Measurements from ENCODE around the gene PTPRD.

GRCh38 chr9:8852301-8852864 lies 1760.4 kb downstream of the PTPRD start:
- TF ChIP-seq, protein P1, sequence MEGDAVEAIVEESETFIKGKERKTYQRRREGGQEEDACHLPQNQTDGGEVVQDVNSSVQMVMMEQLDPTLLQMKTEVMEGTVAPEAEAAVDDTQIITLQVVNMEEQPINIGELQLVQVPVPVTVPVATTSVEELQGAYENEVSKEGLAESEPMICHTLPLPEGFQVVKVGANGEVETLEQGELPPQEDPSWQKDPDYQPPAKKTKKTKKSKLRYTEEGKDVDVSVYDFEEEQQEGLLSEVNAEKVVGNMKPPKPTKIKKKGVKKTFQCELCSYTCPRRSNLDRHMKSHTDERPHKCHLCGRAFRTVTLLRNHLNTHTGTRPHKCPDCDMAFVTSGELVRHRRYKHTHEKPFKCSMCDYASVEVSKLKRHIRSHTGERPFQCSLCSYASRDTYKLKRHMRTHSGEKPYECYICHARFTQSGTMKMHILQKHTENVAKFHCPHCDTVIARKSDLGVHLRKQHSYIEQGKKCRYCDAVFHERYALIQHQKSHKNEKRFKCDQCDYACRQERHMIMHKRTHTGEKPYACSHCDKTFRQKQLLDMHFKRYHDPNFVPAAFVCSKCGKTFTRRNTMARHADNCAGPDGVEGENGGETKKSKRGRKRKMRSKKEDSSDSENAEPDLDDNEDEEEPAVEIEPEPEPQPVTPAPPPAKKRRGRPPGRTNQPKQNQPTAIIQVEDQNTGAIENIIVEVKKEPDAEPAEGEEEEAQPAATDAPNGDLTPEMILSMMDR (IDR thresholded peaks at IDR 0.05): no peak
- TF ChIP-seq POLR2A (IDR thresholded peaks at IDR 0.05): no peak
